GM19452 (cell line): Measurements from ENCODE around the gene GABRD.
"Not testable (repeated sequence)": the region's sequence is repeated elsewhere in the genome, so short reads cannot be mapped to it uniquely, and the experiment has no call there.

Experiments used
- ATAC-seq: cut with Tn5 transposase; IDR thresholded peaks from one replicate; pipeline ENCODE4 v1.9.1; 2021; ENCODE audit not compliant: unreplicated experiment

Gene GABRD

GRCh38 chr1:2019172-2019543, at the start of gene GABRD:
GABRD (plus strand) TSS chr1:2019345; CDS start chr1:2019424, 79 bp downstream.
- no peak for ATAC-seq

GRCh38 chr1:1969505-1969900, 49.6 kb upstream of the GABRD start:
- ATAC-seq = no peak

- no peak for ATAC-seq
Measured at GRCh38 chr1:1969953-1970716, 49.0 kb upstream of the GABRD start.

- no peak for ATAC-seq
Measured at GRCh38 chr1:1971017-1971416, 48.1 kb upstream of the GABRD start.

GRCh38 chr1:1971688-1972087, 47.5 kb upstream of the GABRD start:
- no peak for ATAC-seq

GRCh38 chr1:1972976-1973715, 46.0 kb upstream of the GABRD start:
- ATAC-seq = no peak

GRCh38 chr1:1973716-1974642, 45.2 kb upstream of the GABRD start:
- ATAC-seq = no peak

- no peak for ATAC-seq
Measured at GRCh38 chr1:1974834-1975233, 44.3 kb upstream of the GABRD start.

- ATAC-seq = no peak
Measured at GRCh38 chr1:1975535-1975934, 43.6 kb upstream of the GABRD start.

- ATAC-seq = no peak
Measured at GRCh38 chr1:1976031-1976430, 43.1 kb upstream of the GABRD start.

- no peak for ATAC-seq
Measured at GRCh38 chr1:1978108-1978507, 41.0 kb upstream of the GABRD start.

- ATAC-seq = not testable (repeated sequence)
Measured at GRCh38 chr1:1978690-1979481, 40.3 kb upstream of the GABRD start.

GRCh38 chr1:1979482-1980165, 39.5 kb upstream of the GABRD start:
- ATAC-seq = no peak

- ATAC-seq = no peak
Measured at GRCh38 chr1:1980467-1981141, 38.5 kb upstream of the GABRD start.

- ATAC-seq = no peak
Measured at GRCh38 chr1:1981142-1981500, 38.0 kb upstream of the GABRD start.

GRCh38 chr1:1981631-1982327, 37.4 kb upstream of the GABRD start:
- not testable (repeated sequence) for ATAC-seq

GRCh38 chr1:1982379-1983232, 36.5 kb upstream of the GABRD start:
- no peak for ATAC-seq

- no peak for ATAC-seq
Measured at GRCh38 chr1:1984560-1985070, 34.5 kb upstream of the GABRD start.
